ENCODE results near the gene ARHGAP25.

The ARHGAP25 gene, protein sequence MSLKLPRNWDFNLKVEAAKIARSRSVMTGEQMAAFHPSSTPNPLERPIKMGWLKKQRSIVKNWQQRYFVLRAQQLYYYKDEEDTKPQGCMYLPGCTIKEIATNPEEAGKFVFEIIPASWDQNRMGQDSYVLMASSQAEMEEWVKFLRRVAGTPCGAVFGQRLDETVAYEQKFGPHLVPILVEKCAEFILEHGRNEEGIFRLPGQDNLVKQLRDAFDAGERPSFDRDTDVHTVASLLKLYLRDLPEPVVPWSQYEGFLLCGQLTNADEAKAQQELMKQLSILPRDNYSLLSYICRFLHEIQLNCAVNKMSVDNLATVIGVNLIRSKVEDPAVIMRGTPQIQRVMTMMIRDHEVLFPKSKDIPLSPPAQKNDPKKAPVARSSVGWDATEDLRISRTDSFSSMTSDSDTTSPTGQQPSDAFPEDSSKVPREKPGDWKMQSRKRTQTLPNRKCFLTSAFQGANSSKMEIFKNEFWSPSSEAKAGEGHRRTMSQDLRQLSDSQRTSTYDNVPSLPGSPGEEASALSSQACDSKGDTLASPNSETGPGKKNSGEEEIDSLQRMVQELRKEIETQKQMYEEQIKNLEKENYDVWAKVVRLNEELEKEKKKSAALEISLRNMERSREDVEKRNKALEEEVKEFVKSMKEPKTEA

DNA sequence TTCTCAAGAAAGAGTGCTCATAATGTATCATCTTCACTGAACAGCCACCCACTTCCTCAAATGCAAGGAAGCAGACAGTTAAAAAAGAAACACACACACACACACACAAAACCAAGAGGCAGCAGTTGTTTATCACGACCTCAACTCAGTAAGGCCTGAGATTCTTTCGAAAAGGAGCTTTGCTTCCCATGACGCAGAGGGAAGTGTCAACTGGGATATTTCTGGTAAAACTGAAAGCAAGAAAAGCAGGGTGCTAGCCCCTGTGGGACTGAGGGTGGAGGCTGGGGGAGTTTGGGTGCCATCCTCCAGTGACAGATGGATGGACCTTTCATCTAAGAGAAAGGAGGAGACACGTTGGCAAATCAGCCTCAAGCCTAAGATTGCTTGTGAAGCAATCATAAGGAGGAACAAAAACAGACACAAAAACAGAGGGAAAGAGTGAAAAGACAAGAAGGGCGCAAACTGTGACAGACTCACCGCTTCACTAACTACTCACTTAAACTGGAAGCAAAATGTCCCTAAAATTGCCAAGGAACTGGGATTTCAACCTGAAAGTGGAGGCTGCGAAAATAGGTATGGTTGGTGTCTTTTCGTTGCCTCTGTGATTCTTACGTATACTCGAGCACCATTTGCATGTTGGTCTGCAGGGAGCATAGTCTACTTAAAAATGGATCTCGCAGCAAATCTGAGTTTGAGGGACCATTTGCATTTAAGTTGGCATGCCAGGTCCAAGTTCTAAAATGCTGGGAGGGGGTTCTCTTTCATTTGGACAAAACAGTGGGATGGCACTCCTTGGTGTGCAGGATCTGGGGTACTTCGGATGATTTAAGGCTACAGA is at the start of gene ARHGAP25:
Gene ARHGAP25, plus strand, starts transcription at position 124 of the 838 bp plus-strand sequence. Its CDS starts 389 bp downstream, at position 513.
- no peak for DNase-seq

DNA sequence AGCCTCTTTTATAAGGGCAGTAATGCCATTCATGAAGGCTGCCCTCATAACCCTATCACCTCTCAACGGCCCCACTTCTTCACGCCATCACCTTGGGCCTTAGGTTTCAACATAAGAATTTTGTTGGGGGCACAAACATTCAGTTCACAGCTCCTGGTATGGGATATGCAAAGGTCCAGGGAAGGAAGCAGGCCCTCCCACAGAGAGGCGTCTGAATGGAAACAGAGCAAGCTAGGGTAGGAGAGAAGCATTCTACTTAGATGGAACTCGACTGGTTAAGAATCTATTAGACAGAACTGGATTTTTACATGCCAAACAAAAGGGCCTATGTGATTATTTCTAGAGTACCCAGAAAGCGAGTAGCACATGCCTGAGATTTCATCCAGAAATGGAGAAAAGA is 48.4 kb upstream of the ARHGAP25 start:
- DNase-seq, result no peak

DNA sequence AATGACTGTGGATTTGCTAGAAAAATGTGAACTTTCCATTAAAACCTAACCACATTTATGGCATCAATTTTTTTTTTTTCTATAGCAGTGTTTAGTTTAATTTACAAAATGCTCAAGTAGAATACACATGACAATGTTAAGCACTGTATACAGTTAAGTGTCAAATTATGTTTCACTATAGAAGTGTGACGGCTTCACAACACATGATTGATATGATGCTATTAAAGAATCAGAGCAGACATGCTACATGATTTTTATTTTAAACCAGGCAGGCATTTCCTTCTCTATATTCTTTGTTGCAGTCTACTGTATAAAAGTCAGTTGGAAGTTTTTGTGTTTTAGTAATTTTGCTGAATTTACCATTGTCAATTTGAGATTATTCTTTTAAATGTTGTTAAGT is 47.6 kb upstream of the ARHGAP25 start:
- no peak for DNase-seq

- DNase-seq, result no peak
These were observed 44.8 kb upstream of the ARHGAP25 start for GRCh38 chr2:68689553-68690537.

GRCh38 chr2:68690851-68691250 is 43.8 kb upstream of the ARHGAP25 start:
- no peak for DNase-seq

- DNase-seq, result no peak
These were observed 42.1 kb upstream of the ARHGAP25 start for GRCh38 chr2:68692511-68692910.

- no peak for DNase-seq
These were observed 40.7 kb upstream of the ARHGAP25 start for GRCh38 chr2:68693951-68694350.

GRCh38 chr2:68695971-68696370 is 38.6 kb upstream of the ARHGAP25 start:
- DNase-seq, result no peak

DNA sequence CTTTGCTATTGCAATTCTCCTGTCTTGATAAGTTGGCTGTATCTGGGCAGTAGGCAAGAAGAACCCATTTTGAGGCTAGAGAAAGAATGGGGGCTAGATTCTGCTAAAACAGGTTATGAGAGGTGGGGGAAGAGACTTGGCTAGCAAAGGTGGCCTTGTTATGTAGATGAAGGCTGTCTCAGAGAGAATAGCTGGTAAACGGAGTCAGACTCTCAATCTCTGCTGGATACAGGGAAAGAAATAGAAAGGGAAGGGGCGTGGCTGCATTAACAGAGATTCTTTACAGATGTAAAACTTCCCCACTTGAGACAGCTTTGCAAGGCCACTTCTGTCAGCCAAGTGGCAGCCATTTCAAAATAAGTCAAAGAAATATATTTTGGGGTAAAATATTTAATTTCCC is 38.1 kb upstream of the ARHGAP25 start:
- DNase-seq, result no peak

DNA sequence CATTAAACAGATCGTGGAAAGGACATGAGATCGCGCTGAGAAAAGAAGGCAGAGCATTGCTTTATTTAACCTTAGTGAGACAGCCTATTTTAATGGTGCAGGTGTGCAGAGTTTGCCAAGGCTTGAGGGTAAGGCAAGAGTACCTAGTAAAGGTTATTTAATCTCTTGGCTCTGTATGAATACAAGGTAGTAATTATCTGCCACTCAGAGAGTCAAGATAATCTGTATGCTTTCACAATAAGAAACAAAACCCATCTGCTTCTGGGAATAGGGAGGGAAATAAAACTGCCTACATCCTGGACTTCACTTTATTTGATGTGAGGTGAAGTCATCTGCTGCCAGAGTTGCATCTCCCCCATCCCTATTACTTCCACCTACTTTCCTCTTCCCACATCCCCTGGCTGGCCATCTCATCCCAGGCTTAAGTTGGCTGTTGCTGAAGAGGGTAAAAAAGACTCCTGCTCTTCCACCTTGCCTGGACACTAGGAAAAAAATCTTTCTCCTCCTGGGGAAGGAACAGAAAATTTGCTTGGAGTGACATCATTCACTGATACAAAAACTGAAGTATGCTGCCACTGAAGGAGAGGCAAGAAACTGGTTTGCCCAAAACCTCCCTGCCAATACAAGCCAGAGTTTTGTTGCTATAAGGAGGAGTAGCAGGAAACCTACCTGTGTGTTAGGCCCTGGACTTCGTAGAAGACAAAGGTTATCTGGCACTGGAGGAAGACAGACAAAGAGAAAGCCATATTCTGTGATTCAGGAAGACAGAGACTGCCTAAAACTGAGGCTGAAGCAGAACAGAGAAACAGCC is 35.8 kb upstream of the ARHGAP25 start:
- no peak for DNase-seq

- DNase-seq, result no peak
These were observed 34.1 kb upstream of the ARHGAP25 start for GRCh38 chr2:68700560-68700959.

DNA sequence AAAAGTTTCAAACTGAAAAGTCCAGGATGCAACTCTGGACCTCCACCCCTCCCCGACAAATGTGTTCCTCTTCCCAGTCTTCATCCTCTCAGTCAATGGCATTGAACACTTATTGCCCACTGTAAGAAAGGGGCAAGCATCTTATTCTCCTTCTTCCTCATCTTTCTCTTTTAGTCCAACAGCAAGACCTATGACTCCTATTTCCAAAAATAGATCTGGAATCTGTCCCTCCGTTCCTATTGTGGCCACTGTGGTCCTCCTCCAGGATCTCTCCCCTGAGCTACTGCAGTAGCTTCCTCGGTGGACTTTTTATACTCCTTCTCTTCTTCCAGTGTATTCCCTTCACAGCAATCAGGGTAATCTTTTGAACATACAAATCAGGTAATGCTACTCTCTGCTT is 28.0 kb upstream of the ARHGAP25 start:
- no peak for DNase-seq

- DNase-seq, result no peak
These were observed 26.0 kb upstream of the ARHGAP25 start for GRCh38 chr2:68708629-68709028.

- DNase-seq, result peak; percentile 5 to 48
These were observed 25.1 kb upstream of the ARHGAP25 start for GRCh38 chr2:68709421-68709911.

DNA sequence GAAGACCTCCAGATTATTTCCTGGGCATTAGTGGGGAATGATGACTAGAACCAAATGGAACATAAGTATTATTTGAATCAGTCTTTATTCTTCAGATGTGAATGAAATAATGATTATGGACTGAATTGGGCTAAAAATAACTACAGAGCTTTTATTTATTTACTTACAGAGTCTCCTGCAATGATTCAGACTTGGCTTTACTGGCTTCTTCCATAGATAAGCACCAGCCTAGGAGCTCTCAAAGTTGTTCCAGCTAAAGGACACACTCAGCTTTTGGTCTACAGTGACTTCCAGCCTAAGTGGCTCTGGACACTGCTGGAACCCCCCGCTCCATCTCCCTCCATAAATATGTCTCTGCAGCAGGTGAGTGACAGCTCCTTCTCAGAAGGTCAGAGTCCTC is 24.3 kb upstream of the ARHGAP25 start:
- no peak for DNase-seq

DNA sequence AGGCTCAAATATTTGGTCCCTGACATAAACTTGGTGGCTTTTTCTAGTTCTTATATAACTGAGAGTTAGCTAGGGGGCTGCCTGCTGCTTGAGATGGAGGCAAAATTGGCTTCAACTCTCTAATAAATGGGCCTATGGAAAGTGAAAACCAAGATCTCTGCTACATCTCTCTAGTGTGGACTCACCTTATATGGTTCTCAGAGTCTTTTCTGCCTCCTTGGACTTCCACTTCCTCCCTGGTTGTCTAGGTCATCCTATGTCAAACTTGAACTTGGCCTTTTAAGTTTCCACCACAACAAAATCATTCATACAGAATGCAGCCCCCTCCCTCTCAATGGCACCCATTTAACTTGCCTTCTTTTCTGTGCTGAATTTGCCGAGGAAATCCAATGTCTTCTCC is 23.9 kb upstream of the ARHGAP25 start:
- no peak for DNase-seq

DNA sequence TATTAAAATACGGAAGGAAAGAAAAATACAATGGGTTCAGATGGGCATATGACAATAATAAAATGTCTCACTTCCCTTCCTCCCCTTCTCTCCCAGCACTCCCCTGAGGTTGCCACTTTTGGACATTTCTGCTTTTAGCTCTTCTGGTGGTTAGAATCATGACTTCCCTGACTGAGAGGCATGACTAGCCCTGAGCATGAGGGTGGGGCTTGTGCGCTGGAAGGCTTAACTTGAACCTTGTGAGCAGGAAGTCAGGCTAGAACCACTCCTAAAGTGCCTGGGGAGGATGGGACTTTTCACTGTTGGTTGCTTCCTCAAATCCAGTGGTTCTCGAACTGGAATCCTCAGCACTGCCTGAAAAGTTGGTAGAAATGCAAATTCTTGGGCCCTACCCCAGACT is 19.7 kb upstream of the ARHGAP25 start:
- no peak for DNase-seq

- DNase-seq, result peak; percentile 9 to 28
These were observed 19.1 kb upstream of the ARHGAP25 start for GRCh38 chr2:68715353-68716041.

GRCh38 chr2:68716604-68717304 is 17.9 kb upstream of the ARHGAP25 start:
- DNase-seq, result no peak

GRCh38 chr2:68717305-68717661 is 17.3 kb upstream of the ARHGAP25 start:
- DNase-seq, result no peak
